ENCODE results near the gene ZEB2. TPM values are rescaled to one million over a fixed set of nuclear protein-coding genes. Genes with fewer than 3 reads are reported as not detected.

Gene ZEB2
- total and polyA plus RNA-seq, 10 of the 15 experiments (the other 5 are each of a cell fraction or from before 2014, with no cell fraction given), result 0.14 to 3.2 (median 0.84) TPM

- TF ChIP-seq MLLT1 (IDR thresholded peaks at IDR 0.05) (no peak), CBX5 (IDR thresholded peaks at IDR 0.05; ENCODE audit: low read depth) (0 out of 2 replicates have a peak, but pooled peaks have one; percentile 23), JUNB (IDR thresholded peaks at IDR 0.05) (peak; percentile 98), ZNF592 (IDR thresholded peaks at IDR 0.05) (no peak), EED (IDR thresholded peaks at IDR 0.05; ENCODE audit: low read depth) (peak; percentile 91), SRF (IDR thresholded peaks at IDR 0.05; ENCODE audit: low read depth in 2 of 2, low read length in 2 of 2) (peak in 1 of 2 experiments; percentile 65; a peak in 1 of 4 replicates), IKZF2 (IDR thresholded peaks at IDR 0.05) (peak; percentile 72 to 73), NR2F1 (conservative IDR thresholded peaks at IDR 0.05) (peak; percentile 37; the same call in 1 of the 2 replicates), RAD21 (IDR thresholded peaks at IDR 0.05; ENCODE audit: insufficient read depth, low read depth, low read length) (peak; percentile 23; the same call in 1 of the 2 replicates), SREBF2 (IDR thresholded peaks at IDR 0.05; ENCODE audit: low read length) (no peak), CREM (IDR thresholded peaks at IDR 0.05; ENCODE audit: low read depth) (peak; percentile 90), TCF12 (IDR thresholded peaks at IDR 0.05; ENCODE audit: low read depth, low read length) (peak; percentile 55; the same call in 1 of the 2 replicates), MEF2A (IDR thresholded peaks at IDR 0.05; ENCODE audit: insufficient read depth, low read depth, low read length) (peak; percentile 83), POU2F2 (IDR thresholded peaks at IDR 0.05; ENCODE audit: borderline replicate concordance, low read depth, low read length) (peak; percentile 85; the same call in 2 of the 3 replicates), SP1 (IDR thresholded peaks at IDR 0.05; ENCODE audit: low read depth, low read length) (peak; percentile 10), IRF4 (IDR thresholded peaks at IDR 0.05; ENCODE audit: low read depth, low read length) (peak; percentile 95), CBX3 (IDR thresholded peaks at IDR 0.05; ENCODE audit: borderline replicate concordance, low read depth) (no peak), BCL11A (IDR thresholded peaks at IDR 0.05; ENCODE audit: low read depth, low read length) (peak; percentile 92), EP300 (IDR thresholded peaks at IDR 0.05; ENCODE audit: borderline replicate concordance in 1 of 2, control insufficient read depth in 1 of 2, low read depth in 2 of 2, low read length in 2 of 2) (peak; percentile 76 to 83; a peak in 3 of 4 replicates), ZNF217 (IDR thresholded peaks at IDR 0.05) (peak; percentile 49; the same call in 1 of the 2 replicates), RAD51 (IDR thresholded peaks at IDR 0.05) (no peak), CTCF (IDR thresholded peaks at IDR 0.05 in 2 of 3, conservative IDR thresholded peaks at IDR 0.05 in 1 of 3; ENCODE audit: control insufficient read depth in 2 of 3, extremely low read depth in 1 of 3, insufficient read depth in 1 of 3, low read depth in 3 of 3, low read length in 3 of 3) (no peak), ZNF207 (IDR thresholded peaks at IDR 0.05; ENCODE audit: borderline replicate concordance) (no peak), IKZF1 (conservative IDR thresholded peaks at IDR 0.05) (peak; percentile 72)
Observed at GRCh38 chr2:144357623-144358373, 162.1 kb downstream of the ZEB2 start (continued).

All from GM12878 (cell line).